ENCODE results near the gene TSNAX.

GRCh38 chr1:231549733-231550447 is 21.4 kb downstream of the TSNAX start:
- TF ChIP-seq CTCF (IDR thresholded peaks at IDR 0.05), result no peak
- no peak for TF ChIP-seq EP300 (IDR thresholded peaks at IDR 0.05)
- TF ChIP-seq POLR2A (IDR thresholded peaks at IDR 0.05), result no peak
